DOHH2 (cell line): ENCODE results near the gene PLXNA1.

Experiments used
- H3F3A ChIP-seq: fragments of 200-600 bp; sonication (generic), shearing (Covaris generic); 2 replicates; pipeline ENCODE4 v1.6.0; 2016; ENCODE audit warnings: antibody characterized with exemption, mild to moderate bottlenecking; ENCODE audit not compliant: control insufficient read depth, insufficient read depth
- H3K27ac ChIP-seq: fragments of 200-600 bp; sonication (generic); 2 replicates; pipeline ENCODE4 v1.5.1; 2014; ENCODE audit warnings: low read depth, mild to moderate bottlenecking, low read length, moderate library complexity
- H3K27me3 ChIP-seq: fragments of 200-600 bp; sonication (generic); 2 replicates; pipeline ENCODE4 v1.6.1; 2014; ENCODE audit warnings: mild to moderate bottlenecking, low read length, mixed read lengths; ENCODE audit not compliant: control insufficient read depth
- H3K36me3 ChIP-seq: fragments of 200-600 bp; sonication (generic); 2 replicates; pipeline ENCODE4 v1.6.1; 2014; ENCODE audit warnings: mild to moderate bottlenecking, low read length, moderate library complexity, mixed read lengths; ENCODE audit not compliant: control insufficient read depth
- H3K4me1 ChIP-seq: fragments of 200-600 bp; sonication (generic); 2 replicates; pipeline ENCODE4 v1.6.1; 2014; ENCODE audit warnings: mild to moderate bottlenecking, low read length, mixed read lengths; ENCODE audit not compliant: control insufficient read depth
- H3K4me2 ChIP-seq: fragments of 200-600 bp; sonication (generic); 2 replicates; pipeline ENCODE4 v1.6.0; 2014; ENCODE audit warnings: mild to moderate bottlenecking, low read length, moderate library complexity
- H3K4me3 ChIP-seq: fragments of 200-600 bp; sonication (generic); 2 replicates; pipeline ENCODE4 v1.5.1; 2014; ENCODE audit warnings: mild to moderate bottlenecking, low read length, mixed read lengths
- H3K79me2 ChIP-seq: fragments of 200-600 bp; sonication (generic); 2 replicates; pipeline ENCODE4 v1.6.1; 2014; ENCODE audit warnings: mild to moderate bottlenecking, low read length, mixed read lengths; ENCODE audit not compliant: control insufficient read depth
- H3K9me2 ChIP-seq: fragments of 200-600 bp; sonication (generic); replicated peaks from 2 replicates; pipeline ENCODE4 v1.6.1; 2014; ENCODE audit warnings: mild to moderate bottlenecking, low read length, mixed read lengths; ENCODE audit not compliant: control insufficient read depth
- H3K9me3 ChIP-seq: fragments of 200-600 bp; sonication (generic); 2 replicates; pipeline ENCODE4 v1.6.1; 2014; ENCODE audit warnings: antibody characterized with exemption, low read length, mixed read lengths; ENCODE audit not compliant: control insufficient read depth, insufficient read depth
- H4K20me1 ChIP-seq: fragments of 200-600 bp; sonication (generic); 2 replicates; pipeline ENCODE4 v1.6.0; 2014; ENCODE audit warnings: low read depth, mild to moderate bottlenecking, antibody characterized with exemption, low read length, moderate library complexity; ENCODE audit not compliant: control insufficient read depth, insufficient read depth
- EZH2phosphoT487 ChIP-seq: fragments of 200-600 bp; sonication (generic); IDR thresholded peaks from 2 replicates; pipeline ENCODE4 v1.6.1; 2017; ENCODE audit warnings: borderline replicate concordance, mild to moderate bottlenecking, antibody characterized with exemption, low read length, moderate library complexity, mixed read lengths
- TF ChIP-seq, protein P1 (sequence below): fragments of 200-600 bp; sonication (generic); IDR thresholded peaks from one replicate; pipeline ENCODE4 v1.5.1; 2014; ENCODE audit warnings: antibody characterized with exemption, mild to moderate bottlenecking, low read depth, low read length; ENCODE audit not compliant: poor library complexity, severe bottlenecking

PLXNA1 gene

GRCh38 chr3:127031845-127032244, 48.9 kb downstream of the PLXNA1 start:
- TF ChIP-seq EZH2phosphoT487 = no peak
- TF ChIP-seq, protein P1, sequence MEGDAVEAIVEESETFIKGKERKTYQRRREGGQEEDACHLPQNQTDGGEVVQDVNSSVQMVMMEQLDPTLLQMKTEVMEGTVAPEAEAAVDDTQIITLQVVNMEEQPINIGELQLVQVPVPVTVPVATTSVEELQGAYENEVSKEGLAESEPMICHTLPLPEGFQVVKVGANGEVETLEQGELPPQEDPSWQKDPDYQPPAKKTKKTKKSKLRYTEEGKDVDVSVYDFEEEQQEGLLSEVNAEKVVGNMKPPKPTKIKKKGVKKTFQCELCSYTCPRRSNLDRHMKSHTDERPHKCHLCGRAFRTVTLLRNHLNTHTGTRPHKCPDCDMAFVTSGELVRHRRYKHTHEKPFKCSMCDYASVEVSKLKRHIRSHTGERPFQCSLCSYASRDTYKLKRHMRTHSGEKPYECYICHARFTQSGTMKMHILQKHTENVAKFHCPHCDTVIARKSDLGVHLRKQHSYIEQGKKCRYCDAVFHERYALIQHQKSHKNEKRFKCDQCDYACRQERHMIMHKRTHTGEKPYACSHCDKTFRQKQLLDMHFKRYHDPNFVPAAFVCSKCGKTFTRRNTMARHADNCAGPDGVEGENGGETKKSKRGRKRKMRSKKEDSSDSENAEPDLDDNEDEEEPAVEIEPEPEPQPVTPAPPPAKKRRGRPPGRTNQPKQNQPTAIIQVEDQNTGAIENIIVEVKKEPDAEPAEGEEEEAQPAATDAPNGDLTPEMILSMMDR = no peak
- no peaks in the 10 kb centered on the region for H3K9me2 ChIP-seq
- H3K79me2 ChIP-seq = no peaks in the 10 kb centered on the region
- H3K4me3 ChIP-seq = no peak overlapping the region
- H3K9me3 ChIP-seq = no peaks in the 10 kb centered on the region
- no peaks in the 10 kb centered on the region for H3K4me1 ChIP-seq
- H3K27me3 ChIP-seq = no peaks in the 10 kb centered on the region
- H3K27ac ChIP-seq = no peak overlapping the region
- no peaks in the 10 kb centered on the region for H3K36me3 ChIP-seq
- no peaks in the 10 kb centered on the region for H4K20me1 ChIP-seq
- no peak overlapping the region for H3K4me2 ChIP-seq
- no peaks in the 10 kb centered on the region for H3F3A ChIP-seq

- Histone ChIP-seq H3K9me3 (no peaks in the 10 kb centered on the region), H3K9me2 (no peaks in the 10 kb centered on the region), H3K4me1 (no peaks in the 10 kb centered on the region), H3K79me2 (no peaks in the 10 kb centered on the region), H3K27me3 (no peaks in the 10 kb centered on the region), H3K36me3 (no peaks in the 10 kb centered on the region), H4K20me1 (no peaks in the 10 kb centered on the region), H3K4me3 (no peak overlapping the region), H3K27ac (no peak overlapping the region), H3K4me2 (no peak overlapping the region), H3F3A (no peaks in the 10 kb centered on the region)
- TF ChIP-seq, protein P1 = no peak
- TF ChIP-seq EZH2phosphoT487 = no peak
Measured at GRCh38 chr3:127032296-127032990, 49.5 kb downstream of the PLXNA1 start.
